ENCODE results near the gene HTT-AS. TPM values are rescaled to one million over a fixed set of nuclear protein-coding genes. Genes with fewer than 3 reads are reported as not detected.

The HTT-AS gene
- total RNA-seq, 4 donors from 2014 or later: not detected

- Histone ChIP-seq H3K27me3 (peaks cover 0 to 8% (median 0%) of the 10 kb centered on the region in 4 donors), H3K36me3 (no peaks in the 10 kb centered on the region)
Measured at GRCh38 chr4:3036131-3036952, 38.0 kb downstream of the HTT-AS start.

GRCh38 chr4:3035674-3036073 lies 38.7 kb downstream of the HTT-AS start:
- Histone ChIP-seq H3K27ac (replicated peaks in 1 of 4) (no peak overlapping the region), H3K27me3 (peaks cover 0 to 2% (median 0%) of the 10 kb centered on the region in 4 donors), H3K36me3 (no peaks in the 10 kb centered on the region), H3K4me3 (no peak overlapping the region), H3K9me3 (no peaks in the 10 kb centered on the region), H3K4me1 (peaks cover 15 to 24% (median 18%) of the 10 kb centered on the region in 4 donors)
- TF ChIP-seq POLR2A (IDR thresholded peaks at IDR 0.05; ENCODE audit: low read depth) (no peak), CTCF (IDR thresholded peaks at IDR 0.05) (no peak), EP300 (IDR thresholded peaks at IDR 0.05) (no peak), POLR2AphosphoS5 (IDR thresholded peaks at IDR 0.05) (no peak)
- intact Hi-C loops (cut with DNase I): loop anchor here (5.0 to 10.0 kb wide), 2 partner anchors 58 to 271 kb away; no protein-coding TSS in a partner anchor
- no peak for DNase-seq (ENCODE audit: extremely low spot score)
- WGBS: 90% methylated on average over 6 of the region's 6 CpGs

More at GRCh38 chr4:3036131-3036952, 38.0 kb downstream of the HTT-AS start:
- intact Hi-C loops (cut with DNase I): loop anchor here (5.0 to 10.0 kb wide), 2 partner anchors 59 to 272 kb away; no protein-coding TSS in a partner anchor
- H3K27ac ChIP-seq (replicated peaks in 1 of 4): no peak overlapping the region
- H3K9me3 ChIP-seq: no peaks in the 10 kb centered on the region
- H3K4me1 ChIP-seq: peaks cover 15 to 31% (median 24%) of the 10 kb centered on the region in 4 donors
- TF ChIP-seq CTCF (IDR thresholded peaks at IDR 0.05) (no peak), POLR2A (IDR thresholded peaks at IDR 0.05; ENCODE audit: low read depth) (no peak), POLR2AphosphoS5 (IDR thresholded peaks at IDR 0.05) (no peak)
- H3K4me3 ChIP-seq: no peak overlapping the region
- DNase-seq (ENCODE audit: extremely low spot score): no peak
- WGBS: 89% methylated on average over 18 of the region's 21 CpGs

- no peaks in the 10 kb centered on the region for H3K27me3 ChIP-seq
- intact Hi-C loops (cut with DNase I): loop anchor here (5.0 to 10.0 kb wide), 2 partner anchors 58 to 270 kb away; no protein-coding TSS in a partner anchor
- H3K9me3 ChIP-seq: no peaks in the 10 kb centered on the region
- H3K4me3 ChIP-seq: no peak overlapping the region
- peaks cover 15 to 22% (median 18%) of the 10 kb centered on the region in 4 donors for H3K4me1 ChIP-seq
- DNase-seq (ENCODE audit: extremely low spot score): no peak
- TF ChIP-seq CTCF (IDR thresholded peaks at IDR 0.05) (no peak), POLR2A (IDR thresholded peaks at IDR 0.05; ENCODE audit: low read depth) (no peak), EP300 (IDR thresholded peaks at IDR 0.05) (no peak), POLR2AphosphoS5 (IDR thresholded peaks at IDR 0.05) (no peak)
- no peaks in the 10 kb centered on the region for H3K36me3 ChIP-seq
- H3K27ac ChIP-seq (replicated peaks in 1 of 4): no peak overlapping the region
- WGBS: 90% methylated on average over 8 of the region's 8 CpGs
Measured at GRCh38 chr4:3035249-3035648, 39.1 kb downstream of the HTT-AS start.

GRCh38 chr4:3034231-3034630 lies 40.1 kb downstream of the HTT-AS start:
- intact Hi-C loops (cut with DNase I): loop anchor here (10.0 kb wide), 1 partner anchor 269 kb away; no protein-coding TSS in a partner anchor
- Histone ChIP-seq H3K4me1 (peaks cover 15 to 22% (median 18%) of the 10 kb centered on the region in 4 donors), H3K9me3 (no peaks in the 10 kb centered on the region), H3K27me3 (no peaks in the 10 kb centered on the region), H3K27ac (replicated peaks in 1 of 4) (no peak overlapping the region), H3K4me3 (no peak overlapping the region), H3K36me3 (peaks cover 0 to 4% (median 0%) of the 10 kb centered on the region in 4 donors)
- no peak for TF ChIP-seq EP300 (IDR thresholded peaks at IDR 0.05)
- TF ChIP-seq POLR2A (IDR thresholded peaks at IDR 0.05; ENCODE audit: low read depth): no peak
- no peak for TF ChIP-seq CTCF (IDR thresholded peaks at IDR 0.05)
- TF ChIP-seq POLR2AphosphoS5 (IDR thresholded peaks at IDR 0.05): no peak
- WGBS: 94% methylated on average over 8 of the region's 8 CpGs
- DNase-seq (ENCODE audit: extremely low spot score): no peak

Measured in esophagus muscularis mucosa (tissue), 4 donors.